ENCODE results near the gene TPM2.
"Not testable (repeated sequence)": the region's sequence is repeated elsewhere in the genome, so short reads cannot be mapped to it uniquely, and the experiment has no call there.

Gene TPM2

DNA sequence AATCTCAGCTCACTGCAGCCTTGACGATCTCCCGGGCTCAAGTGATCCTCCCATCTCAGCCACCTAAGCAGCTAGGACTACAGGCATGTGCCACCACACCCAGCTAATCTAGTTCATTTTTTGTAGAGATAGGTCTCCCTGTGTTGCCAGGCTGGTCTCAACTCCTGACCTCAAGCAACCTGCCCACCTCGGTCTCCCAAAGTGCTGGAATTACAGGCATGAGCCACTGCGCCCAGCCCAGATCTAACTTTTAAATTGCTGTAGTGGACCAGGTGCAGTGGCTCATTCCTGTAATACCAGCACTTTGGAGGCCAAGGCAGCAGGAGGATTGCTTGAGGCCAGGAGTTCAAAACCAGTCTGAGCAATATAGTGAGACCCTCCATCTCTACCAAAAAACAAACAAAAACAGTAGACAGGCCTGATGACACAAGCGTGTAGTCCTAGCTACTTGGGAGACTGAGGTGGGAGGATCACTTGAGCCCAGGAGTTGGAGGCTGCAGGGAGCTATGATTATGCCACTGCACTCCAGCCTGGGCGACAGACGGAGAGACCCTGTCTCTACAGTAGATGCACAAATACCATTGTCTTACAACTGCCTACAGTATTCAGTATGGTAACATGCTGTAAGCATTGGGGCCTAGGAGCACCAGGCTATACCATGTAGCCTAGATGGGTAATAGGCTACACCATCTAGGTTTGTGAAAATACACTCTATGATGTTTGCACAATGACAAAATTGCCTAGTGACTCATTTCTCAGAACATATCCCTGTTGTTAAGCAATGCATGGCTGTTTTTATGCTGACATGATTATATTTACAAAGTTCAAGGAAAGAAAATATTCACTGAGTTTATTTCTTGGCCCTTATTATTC is 37.5 kb downstream of the TPM2 start:
- no peak for DNase-seq

DNA sequence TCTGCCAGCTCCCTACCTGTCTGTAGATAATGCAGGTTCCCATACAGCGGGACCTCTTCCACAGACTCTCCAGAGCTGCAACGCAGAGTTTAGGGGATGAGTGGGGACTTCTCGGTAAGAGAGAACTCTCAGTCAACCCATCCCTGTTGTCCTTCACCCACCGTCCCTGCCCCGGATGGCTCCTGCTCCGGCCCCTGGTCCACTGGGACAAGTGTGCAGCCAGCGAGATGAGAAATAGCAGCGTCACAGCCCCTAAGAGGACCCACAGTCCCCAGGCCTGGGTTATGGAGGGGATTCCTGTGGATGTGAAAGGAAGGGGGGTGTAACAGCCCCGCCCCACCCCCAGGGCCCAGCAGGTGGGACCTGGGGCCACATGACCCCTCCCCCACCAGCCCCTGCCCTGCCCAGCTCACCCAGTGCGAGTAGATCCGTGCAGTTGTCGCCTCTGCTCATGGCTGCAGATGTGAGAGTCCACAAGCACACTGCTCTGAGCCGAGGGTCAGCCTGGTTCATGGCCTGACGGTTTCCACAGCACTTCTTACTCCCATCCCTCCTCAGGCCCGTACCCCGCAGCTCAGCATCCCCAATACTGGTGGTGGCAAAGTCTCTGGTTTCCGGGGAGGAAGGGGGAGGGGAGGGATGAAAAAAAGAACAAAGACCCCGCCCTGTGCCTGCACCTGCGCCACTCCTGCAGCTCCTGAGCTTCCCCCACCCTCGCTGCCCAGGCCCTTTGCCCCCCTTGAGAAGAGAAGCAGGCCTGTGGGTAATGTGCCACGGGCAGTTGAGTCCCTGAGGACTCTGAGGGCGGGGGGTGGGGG is 39.2 kb downstream of the TPM2 start, which contains the start of gene SIT1:
Gene SIT1, minus strand, starts transcription at position 591 of the 818 bp plus-strand sequence. Its CDS starts 78 bp downstream, at position 513.
- no peak for DNase-seq

DNA sequence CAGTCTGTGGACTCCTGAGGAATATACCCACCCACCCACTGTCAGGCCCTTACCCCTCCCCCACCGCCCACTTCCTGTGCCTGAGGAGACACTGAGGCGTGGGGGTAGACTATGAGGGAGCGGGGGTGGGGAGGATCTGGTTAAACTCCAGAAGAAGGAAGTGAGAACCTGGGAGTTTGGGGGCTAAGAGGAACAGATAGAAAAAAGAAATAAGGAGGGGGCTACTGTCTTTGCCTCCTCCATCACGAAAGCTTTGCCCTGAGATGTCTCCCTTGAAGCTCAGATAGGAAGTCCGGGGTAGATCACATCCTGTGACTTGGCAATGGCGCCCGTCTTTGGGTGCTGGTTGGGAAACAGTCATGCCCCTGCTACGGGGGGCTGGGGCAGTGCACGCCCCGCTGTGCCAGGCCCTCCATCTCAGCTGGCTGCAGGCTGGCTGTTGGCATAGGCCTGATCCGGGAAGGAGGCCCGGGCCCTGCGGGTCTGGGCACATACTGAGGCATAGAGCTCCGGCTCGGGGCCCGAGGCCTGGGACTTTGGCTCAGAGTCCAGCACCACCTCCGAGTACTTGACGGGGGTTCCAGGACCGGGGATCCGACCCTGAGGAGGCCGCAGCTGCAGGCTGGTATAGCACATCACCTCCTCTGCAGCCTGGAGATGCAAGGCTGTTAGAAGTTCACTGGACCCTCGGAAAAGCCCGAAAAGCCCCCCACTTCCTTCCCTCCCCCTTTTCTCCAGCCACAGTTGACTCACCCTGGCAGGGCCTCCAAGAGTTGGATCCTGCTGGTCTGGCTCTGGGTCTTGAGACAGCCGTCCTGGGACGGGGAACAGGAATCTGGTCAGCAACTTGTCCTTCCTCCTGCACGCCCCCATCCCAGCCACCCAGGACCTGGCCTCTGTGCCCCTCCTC is 40.0 kb downstream of the TPM2 start:
- no peak for DNase-seq

DNA sequence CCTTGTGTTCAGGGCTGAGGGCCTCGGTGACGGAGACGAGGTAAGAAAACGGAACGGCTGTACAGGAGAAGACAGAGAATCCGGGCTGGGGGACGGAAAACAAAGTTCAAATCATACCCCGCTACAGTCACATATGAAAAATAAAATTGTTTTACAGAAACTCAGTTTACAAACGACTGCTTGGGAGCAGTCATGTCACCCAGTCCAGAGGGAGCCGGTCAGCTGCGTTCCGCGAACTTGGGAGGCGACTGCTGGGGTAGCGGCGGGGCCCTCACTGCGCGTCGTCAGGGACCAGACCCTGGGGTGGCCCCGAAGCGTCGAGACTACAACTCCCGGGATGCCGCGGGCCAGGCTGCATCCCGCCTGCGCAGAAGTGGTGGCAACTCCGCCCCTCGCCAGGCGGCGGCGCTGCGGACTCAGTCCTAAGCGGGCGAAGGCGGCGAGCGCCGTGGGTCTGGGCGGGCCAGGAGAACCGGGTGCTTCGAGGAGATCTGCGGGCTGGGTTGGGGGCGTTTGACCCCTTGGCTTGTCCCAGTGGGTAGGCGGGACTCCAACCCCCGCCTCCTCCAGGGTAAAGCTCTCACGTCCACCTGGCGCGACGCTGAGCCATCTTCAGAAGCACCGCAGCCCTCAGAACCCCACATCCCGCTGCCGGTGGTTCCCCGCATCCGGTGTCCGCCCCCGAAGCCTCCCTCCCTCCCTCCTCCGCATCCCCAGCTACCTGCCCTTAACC is 43.0 kb downstream of the TPM2 start:
- DNase-seq = peak; percentile 72

DNA sequence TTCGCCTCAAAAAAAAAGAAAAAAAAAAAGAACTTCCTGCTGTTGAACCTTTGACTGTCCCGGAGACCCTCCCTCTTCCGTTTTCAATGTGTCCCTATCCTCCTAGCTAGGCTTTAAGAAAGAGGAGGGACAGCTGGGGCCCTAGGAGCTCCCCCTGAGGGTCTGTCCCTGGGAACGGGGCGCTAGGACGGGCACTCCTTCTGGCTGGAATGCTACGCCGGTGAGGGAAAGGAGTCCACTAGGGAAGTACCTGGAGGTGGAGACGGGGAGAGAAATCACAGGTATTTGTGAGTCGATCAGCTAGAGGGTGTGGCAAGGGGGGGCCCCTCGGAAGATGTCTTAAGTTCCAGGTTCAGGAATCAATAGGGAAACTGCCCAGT is 43.6 kb downstream of the TPM2 start:
- peak; percentile 13 for DNase-seq

DNA sequence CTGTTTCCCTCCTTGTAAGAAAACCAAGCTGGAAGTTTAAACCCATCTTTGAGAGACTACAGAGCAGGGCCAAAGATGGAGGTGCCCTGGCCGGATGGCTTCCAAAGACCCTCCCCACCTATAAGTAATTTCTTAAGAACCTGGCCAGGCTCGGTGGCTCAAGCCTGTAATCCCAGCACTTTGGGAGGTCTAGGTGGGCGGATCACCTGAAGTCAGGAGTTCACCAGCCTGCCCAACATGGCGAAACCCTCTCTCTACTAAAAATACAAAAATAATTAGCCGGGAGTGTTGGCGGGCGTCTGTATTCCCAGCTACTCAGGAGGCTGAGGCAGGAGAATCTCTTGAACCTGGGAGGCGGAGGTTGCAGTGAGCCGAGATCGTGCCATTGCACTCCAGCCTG is 44.0 kb downstream of the TPM2 start:
- not testable (repeated sequence) for DNase-seq

DNA sequence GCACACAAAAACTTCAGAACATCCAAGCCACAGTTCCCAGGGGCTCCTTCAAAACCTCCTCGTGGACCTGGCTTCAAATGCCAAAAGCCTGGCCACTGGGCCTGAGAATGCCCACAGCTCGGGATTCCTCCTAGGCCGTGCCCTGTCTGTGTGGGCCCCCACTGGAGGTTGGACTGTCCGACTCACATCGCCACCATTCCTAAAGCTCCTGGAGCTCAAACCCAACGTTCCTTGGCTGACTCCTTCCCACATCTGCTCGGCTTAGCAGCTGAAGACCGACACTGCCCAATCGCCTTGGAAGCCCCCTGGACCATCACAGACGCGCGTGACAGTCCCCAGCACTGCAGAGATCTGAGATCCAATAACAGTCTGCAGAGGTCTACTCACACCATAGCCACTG is 46.7 kb downstream of the TPM2 start:
- DNase-seq = no peak

DNA sequence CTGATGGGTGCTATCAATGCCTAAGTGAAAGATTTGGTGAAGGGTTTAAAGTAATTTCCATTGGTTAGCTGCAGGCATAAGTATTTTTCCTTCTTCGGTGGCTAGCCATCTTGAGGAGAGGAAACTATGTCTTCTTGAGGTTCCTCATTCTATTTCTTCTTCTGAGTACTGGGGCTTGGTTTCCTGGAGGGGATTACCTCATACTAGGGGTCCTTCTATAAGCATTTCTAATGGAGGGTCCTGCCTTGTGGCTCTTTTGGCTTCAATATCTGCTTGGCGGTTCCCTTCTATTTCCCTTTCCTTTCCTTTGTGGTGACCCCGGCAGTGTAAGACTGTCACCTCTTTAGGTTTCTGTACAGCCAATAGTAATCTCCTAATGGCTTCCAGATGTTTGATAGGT is 48.2 kb downstream of the TPM2 start:
- not testable (repeated sequence) for DNase-seq

DNA sequence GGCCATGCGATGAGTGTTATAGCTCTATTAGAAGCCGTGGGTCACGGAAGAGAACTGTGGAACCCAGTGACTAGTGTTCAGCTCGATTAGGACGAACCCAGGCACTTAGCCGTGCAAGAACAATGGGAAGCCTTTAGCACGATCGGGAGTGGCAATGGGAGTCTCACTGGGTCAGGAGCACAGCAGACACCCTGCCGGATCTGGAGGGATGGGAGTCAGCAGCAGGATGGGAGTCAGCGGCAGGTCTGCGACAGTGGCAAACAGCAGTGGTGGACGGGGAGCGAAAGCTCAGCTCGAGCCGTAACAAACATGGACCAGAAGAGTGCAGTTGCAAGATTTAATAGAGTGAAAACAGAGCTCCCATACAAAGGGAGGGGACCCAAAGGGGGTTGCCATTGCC is 49.3 kb downstream of the TPM2 start:
- not testable (repeated sequence) for DNase-seq

DNA sequence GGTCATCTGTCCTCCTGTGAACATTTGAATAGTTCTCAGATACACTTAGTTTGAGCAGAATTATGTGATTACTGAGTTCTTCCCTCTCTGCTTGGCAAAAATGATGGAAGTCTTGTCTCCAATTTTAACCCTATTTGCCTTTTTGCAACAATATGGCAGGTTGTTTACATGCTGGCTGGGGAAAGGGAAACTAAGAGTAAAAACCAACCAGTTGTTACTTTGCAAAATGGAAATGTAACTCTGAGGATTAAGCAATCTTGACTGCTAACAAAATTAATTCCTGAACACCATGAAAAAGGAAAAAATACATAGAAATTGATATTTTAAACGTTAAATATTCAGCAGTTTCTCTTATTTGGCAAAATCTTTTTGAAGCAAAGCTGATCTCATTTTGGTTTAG is 50.1 kb downstream of the TPM2 start:
- no peak for DNase-seq

DNA sequence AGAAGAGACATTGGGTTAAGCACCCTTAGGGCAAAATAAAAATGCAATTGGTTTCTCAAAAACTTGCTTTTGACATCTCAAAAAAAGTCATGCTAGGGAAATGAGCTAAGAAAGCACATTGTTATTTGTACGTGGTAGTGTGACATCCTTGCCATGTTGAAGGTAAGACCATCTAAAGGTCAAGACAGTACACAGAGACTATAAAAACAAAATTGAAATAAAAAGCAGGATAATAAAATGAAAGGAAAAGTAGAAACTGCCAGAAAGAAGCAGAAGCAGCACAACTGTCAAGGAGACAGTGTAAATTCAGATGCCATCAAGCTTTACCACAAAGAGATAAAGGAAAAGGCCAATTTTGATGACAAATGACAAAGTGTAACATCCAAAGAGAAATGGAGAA is 50.5 kb downstream of the TPM2 start:
- not testable (repeated sequence) for DNase-seq

DNA sequence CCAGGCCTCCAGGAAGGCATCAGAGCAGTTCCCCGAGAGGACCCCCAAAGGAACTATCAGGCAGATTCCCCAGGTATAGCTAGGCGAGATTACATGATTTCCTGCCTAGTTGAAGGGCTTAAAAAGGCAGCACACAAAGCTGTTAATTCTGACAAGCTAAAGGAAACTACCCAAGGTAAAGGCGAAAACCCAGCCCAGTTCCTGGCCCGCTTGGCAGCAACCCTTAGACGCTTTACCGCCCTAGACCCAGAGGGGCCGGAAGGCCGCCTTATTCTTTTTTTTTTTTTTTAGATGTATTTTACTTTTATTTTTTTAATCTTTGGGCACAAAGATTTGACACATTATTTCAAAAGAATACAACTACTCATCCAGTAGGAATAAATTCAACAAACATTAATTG is 51.0 kb downstream of the TPM2 start:
- DNase-seq = not testable (repeated sequence)

DNA sequence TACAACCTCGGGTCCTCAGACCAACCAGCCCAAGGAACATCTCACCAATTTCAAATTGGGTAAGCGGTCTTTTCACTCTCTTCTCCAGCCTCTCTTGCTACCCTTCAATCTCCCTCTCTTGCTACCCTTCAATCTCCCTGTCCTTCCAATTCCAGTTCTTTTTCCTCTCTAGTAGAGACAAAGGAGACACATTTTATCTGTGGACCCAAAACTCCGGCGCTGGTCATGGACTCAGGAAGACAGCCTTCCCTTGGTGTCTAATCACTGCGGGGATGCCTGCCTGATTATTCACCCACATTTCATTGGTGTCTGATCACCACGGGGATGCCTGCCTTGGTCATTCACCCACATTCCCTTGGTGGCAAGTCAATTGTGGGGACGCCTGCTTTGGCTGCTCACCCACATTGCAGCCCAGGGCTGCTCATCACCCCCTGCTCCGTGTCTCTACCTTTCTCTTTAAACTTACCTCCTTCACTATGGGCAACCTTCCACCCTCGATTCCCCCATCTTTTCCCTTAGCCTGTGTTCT is 52.2 kb downstream of the TPM2 start:
- not testable (repeated sequence) for DNase-seq

DNA sequence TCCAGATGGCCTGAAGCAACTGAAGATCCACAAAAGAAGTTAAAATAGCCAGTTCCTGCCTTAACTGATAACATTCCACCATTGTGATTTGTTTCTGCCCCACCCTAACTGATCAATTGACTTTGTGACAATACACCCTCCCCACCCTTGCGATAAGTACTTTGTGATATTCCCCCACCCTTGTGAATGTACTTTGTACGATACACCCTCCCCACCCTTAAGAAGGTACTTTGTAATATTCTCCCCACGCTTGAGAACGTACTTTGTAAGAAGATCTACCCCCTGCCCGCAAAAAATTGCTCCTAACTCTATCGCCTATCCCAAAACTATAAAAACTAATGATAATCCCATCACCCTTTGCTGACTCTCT is 52.9 kb downstream of the TPM2 start:
- DNase-seq = not testable (repeated sequence)

DNA sequence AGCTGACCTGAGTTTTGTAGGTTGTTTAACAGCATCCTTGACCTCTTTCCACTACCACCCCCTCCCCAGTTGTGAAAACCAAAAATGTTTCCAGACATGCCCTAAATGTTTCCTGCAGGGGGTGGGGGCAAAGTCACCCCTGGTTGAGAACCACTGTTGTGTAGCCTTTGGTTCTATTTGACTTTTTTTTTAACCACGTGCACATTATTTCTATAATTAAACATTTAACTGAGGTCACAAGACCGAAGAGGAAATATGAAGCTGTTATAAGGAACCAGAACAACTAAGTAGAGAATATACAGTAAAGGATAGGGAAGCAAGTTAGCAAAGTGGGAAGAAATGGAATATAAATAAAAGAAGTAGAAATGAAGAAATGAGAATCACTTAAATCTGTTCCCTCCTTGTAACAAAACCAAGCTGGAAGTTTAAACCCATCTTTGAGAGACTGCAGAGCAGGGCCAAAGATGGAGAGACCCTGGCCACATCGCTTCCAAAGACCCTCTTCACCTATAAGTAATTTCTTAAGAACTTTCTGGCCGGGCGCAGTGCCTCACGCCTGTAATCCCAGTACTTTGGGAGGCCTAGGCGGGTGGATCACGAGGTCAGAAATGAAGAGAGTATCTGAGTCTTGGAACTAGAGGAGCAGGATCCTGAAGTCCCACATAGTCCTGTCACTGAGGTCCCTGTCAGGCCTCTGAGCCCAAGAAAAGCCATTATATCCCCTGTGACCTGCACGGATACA is 53.4 kb downstream of the TPM2 start:
- DNase-seq = no peak

DNA sequence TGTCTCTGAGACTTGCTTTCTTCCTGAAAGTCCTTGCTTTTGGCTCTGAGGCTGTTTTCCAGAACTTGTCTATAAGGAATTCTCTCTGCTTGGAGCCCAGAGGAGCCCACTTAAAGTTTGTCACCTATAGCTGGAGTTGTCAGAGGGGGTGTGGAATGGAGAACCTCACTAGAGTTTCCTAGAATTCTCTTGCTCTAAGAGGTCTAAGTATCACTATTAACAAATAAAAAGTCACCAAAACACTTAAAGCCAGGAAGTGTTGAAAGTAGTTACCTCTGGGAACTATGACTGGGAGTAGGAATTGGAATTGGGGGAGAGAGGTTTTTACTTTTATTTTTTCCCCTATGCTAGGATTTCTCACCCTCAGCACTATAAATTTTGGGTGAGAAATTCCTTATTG is 54.0 kb downstream of the TPM2 start:
- no peak for DNase-seq

Measured in DMS153 (cell line).